H1 (cell line): Measurements from ENCODE around the gene MMP8. TPM values are rescaled to one million over a fixed set of nuclear protein-coding genes. Genes with fewer than 3 reads are reported as not detected.

Experiments
- CTCF ChIA-PET: fragments of 300-600 bp; sonication (Branson Sonifier 250); formaldehyde crosslinking; loops from one replicate; lab custom pipeline; 2021; ENCODE audit not compliant: partially characterized antibody; lab: Charles Lee
- POLR2A ChIA-PET: fragments of 300-600 bp; sonication (Branson Sonifier 250); formaldehyde crosslinking; loops from one replicate; lab custom pipeline; 2021; ENCODE audit warnings: inconsistent platforms; ENCODE audit not compliant: partially characterized antibody; lab: Charles Lee
- DNase-seq, 2 experiments: peaks; one replicate each; pipeline versions ENCODE4 v3.0.0 to v3.0.0-alpha.2; 2010 to 2022; ENCODE audit warnings: low spot score in 2 of 2, low read depth in 1 of 2, mixed read lengths in 1 of 2
- FAIRE-seq: peaks from 2 replicates; lab custom pipeline; 2011; peaks lifted over from hg19 to GRCh38; lab: Jason Lieb, UNC
- H2AFZ ChIP-seq: 2 replicates; pipeline ENCODE4 v1.8.1; 2012; ENCODE audit warnings: low read length, inconsistent platforms
- H2AK5ac ChIP-seq: 2 replicates; pipeline ENCODE4 v1.6.1; 2013; ENCODE audit warnings: low read depth, low read length
- H2BK120ac ChIP-seq: replicated peaks from 2 replicates; pipeline ENCODE3; 2013; ENCODE audit warnings: low read depth, low read length, inconsistent platforms
- H2BK12ac ChIP-seq: 2 replicates; pipeline ENCODE4 v1.6.1; 2013; ENCODE audit warnings: low read depth, low read length
- H2BK15ac ChIP-seq: 2 replicates; pipeline ENCODE4 v1.6.1; 2013; ENCODE audit warnings: low read length
- H2BK20ac ChIP-seq: 2 replicates; pipeline ENCODE4 v1.6.1; 2013; ENCODE audit warnings: low read length
- H2BK5ac ChIP-seq: 2 replicates; pipeline ENCODE4 v1.6.1; 2013; ENCODE audit warnings: low read depth, low read length
- H3K14ac ChIP-seq: 2 replicates; pipeline ENCODE4 v1.6.1; 2013; ENCODE audit warnings: inconsistent platforms; ENCODE audit not compliant: insufficient read length
- H3K18ac ChIP-seq: 2 replicates; pipeline ENCODE4 v1.6.1; 2013; ENCODE audit warnings: low read length; ENCODE audit errors: extremely low read depth
- H3K23ac ChIP-seq: 2 replicates; pipeline ENCODE4 v1.6.1; 2013; ENCODE audit warnings: inconsistent platforms; ENCODE audit not compliant: insufficient read length
- H3K23me2 ChIP-seq: 2 replicates; pipeline ENCODE4 v1.6.1; 2013; ENCODE audit warnings: low read depth, low read length
- H3K27ac ChIP-seq: 2 replicates; pipeline ENCODE4 v1.6.1; 2011; ENCODE audit warnings: low read depth, low read length, inconsistent platforms
- H3K27me3 ChIP-seq, 4 experiments: replicated peaks in 1 of 4; 1 replicate in 1 of 4; 2 replicates in 3 of 4; pipeline versions ENCODE4 v1.6.1 to v1.8.1; 2011 to 2013; ENCODE audit warnings: low read length in 3 of 4, mild to moderate bottlenecking in 3 of 4, inconsistent platforms in 2 of 4, mixed read lengths in 2 of 4, moderate library complexity in 1 of 4; ENCODE audit not compliant: control insufficient read depth in 3 of 4, insufficient read depth in 3 of 4; ENCODE audit errors: extremely low read depth in 1 of 4
- H3K36me3 ChIP-seq, 4 experiments: 2 replicates each; pipeline versions ENCODE4 v1.6.1 to v1.8.1; 2011 to 2013; ENCODE audit warnings: mild to moderate bottlenecking in 4 of 4, low read length in 3 of 4, moderate library complexity in 2 of 4, control low read depth in 1 of 4, inconsistent platforms in 1 of 4; ENCODE audit not compliant: insufficient read depth in 4 of 4, control insufficient read depth in 2 of 4
- H3K4ac ChIP-seq: replicated peaks from 2 replicates; pipeline ENCODE3; 2013; ENCODE audit warnings: low read length, low read depth, mixed read lengths, inconsistent platforms; ENCODE audit not compliant: insufficient read length
- H3K4me1 ChIP-seq, 4 experiments: replicated peaks in 1 of 4; 1 replicate in 1 of 4; 2 replicates in 3 of 4; pipeline versions ENCODE4 v1.6.1 to v1.8.1; 2011 to 2013; ENCODE audit warnings: low read length in 3 of 4, inconsistent platforms in 2 of 4, mixed read lengths in 1 of 4; ENCODE audit not compliant: insufficient read depth in 4 of 4, control insufficient read depth in 3 of 4
- H3K4me2 ChIP-seq, 2 experiments: 2 replicates each; pipeline versions ENCODE4 v1.6.1 to v1.8.1; 2011 to 2013; ENCODE audit warnings: low read depth in 2 of 2, low read length in 2 of 2, control low read depth in 1 of 2, inconsistent platforms in 1 of 2, mild to moderate bottlenecking in 1 of 2; ENCODE audit not compliant: insufficient read depth in 1 of 2
- H3K4me3 ChIP-seq, 4 experiments: fragments of 200-600, 300-600 bp in 1 of 4; sonication (generic), shearing (Covaris generic), sonication (Bioruptor Twin) in 1 of 4; 2 replicates each; pipeline versions ENCODE4 v1.5.1 to v1.8.1; 2011 to 2016; ENCODE audit warnings: low read length in 4 of 4, low read depth in 3 of 4, control low read depth in 2 of 4, inconsistent platforms in 2 of 4, mild to moderate bottlenecking in 2 of 4, mixed read lengths in 1 of 4, moderate library complexity in 1 of 4; ENCODE audit not compliant: insufficient read depth in 2 of 4; ENCODE audit errors: extremely low read depth in 1 of 4
- H3K56ac ChIP-seq: replicated peaks from 2 replicates; pipeline ENCODE3; 2013; ENCODE audit warnings: low read depth, mild to moderate bottlenecking, mixed read lengths, low read length, inconsistent platforms; ENCODE audit not compliant: insufficient read length
- H3K79me1 ChIP-seq: 2 replicates; pipeline ENCODE4 v1.6.1; 2013; ENCODE audit warnings: low read depth, low read length, control low read depth
- H3K79me2 ChIP-seq, 2 experiments: 2 replicates each; pipeline versions ENCODE4 v1.6.1 to v1.8.1; 2012 to 2013; ENCODE audit warnings: low read length in 2 of 2, mild to moderate bottlenecking in 2 of 2, inconsistent platforms in 1 of 2; ENCODE audit not compliant: insufficient read depth in 2 of 2, control insufficient read depth in 1 of 2
- H3K9ac ChIP-seq, 4 experiments: replicated peaks in 1 of 4; 1 replicate in 1 of 4; 2 replicates in 3 of 4; pipeline versions ENCODE4 v1.6.1 to v1.8.1; 2011 to 2013; ENCODE audit warnings: low read depth in 3 of 4, low read length in 3 of 4, control low read depth in 2 of 4, mild to moderate bottlenecking in 2 of 4, moderate library complexity in 2 of 4, inconsistent platforms in 1 of 4; ENCODE audit errors: extremely low read depth in 1 of 4
- H3K9me3 ChIP-seq, 2 experiments: 2 replicates each; pipeline versions ENCODE4 v1.6.1 to v1.8.1; 2012 to 2013; ENCODE audit warnings: mild to moderate bottlenecking in 2 of 2, moderate library complexity in 2 of 2, control low read depth in 1 of 2, inconsistent platforms in 1 of 2, low read depth in 1 of 2, low read length in 1 of 2, mixed read lengths in 1 of 2; ENCODE audit not compliant: insufficient read depth in 2 of 2
- H4K20me1 ChIP-seq, 2 experiments: replicated peaks in 1 of 2; 2 replicates each; pipeline versions ENCODE3 to v1.8.1; 2011 to 2013; ENCODE audit warnings: inconsistent platforms in 2 of 2, low read length in 2 of 2, mild to moderate bottlenecking in 1 of 2; ENCODE audit not compliant: insufficient read depth in 2 of 2, control insufficient read depth in 1 of 2
- H4K5ac ChIP-seq: 2 replicates; pipeline ENCODE4 v1.6.1; 2013; ENCODE audit warnings: low read length, low read depth, mixed read lengths, inconsistent platforms; ENCODE audit not compliant: insufficient read length
- H4K8ac ChIP-seq: 2 replicates; pipeline ENCODE4 v1.8.0; 2013; ENCODE audit warnings: mild to moderate bottlenecking, moderate library complexity, low read length, inconsistent platforms; ENCODE audit not compliant: insufficient read depth; ENCODE audit errors: extremely low read depth
- H4K91ac ChIP-seq: replicated peaks from 2 replicates; pipeline ENCODE3; 2013; ENCODE audit warnings: low read length, mixed read lengths, inconsistent platforms; ENCODE audit not compliant: insufficient read length
- CBX8 ChIP-seq: fragments of 300-800, 300-1000 bp; sonication (generic); IDR thresholded peaks from 2 replicates; pipeline ENCODE4 v1.7.1; 2016; ENCODE audit warnings: low read depth, low read length, borderline replicate concordance
- CREB1 ChIP-seq: IDR thresholded peaks from 2 replicates; pipeline ENCODE4 v1.6.1; 2012; ENCODE audit warnings: inconsistent platforms
- EGR1 ChIP-seq: IDR thresholded peaks from 2 replicates; pipeline ENCODE4 v1.6.1; 2011; ENCODE audit warnings: low read depth, low read length, borderline replicate concordance
- POU5F1 ChIP-seq: IDR thresholded peaks from 2 replicates; pipeline ENCODE4 v1.6.1; 2011; ENCODE audit warnings: low read depth, mild to moderate bottlenecking, low read length, moderate library complexity
- RAD21 ChIP-seq, 2 experiments: IDR thresholded peaks in 1 of 2; conservative IDR thresholded peaks in 1 of 2; 2 replicates each; pipeline ENCODE4 v1.6.1; 2011; ENCODE audit warnings: low read depth in 2 of 2, low read length in 2 of 2, improper control_type of control experiment in 1 of 2, inconsistent platforms in 1 of 2, mild to moderate bottlenecking in 1 of 2, moderate library complexity in 1 of 2
- RNF2 ChIP-seq: fragments of 200-900, 300-1000 bp; sonication (generic); IDR thresholded peaks from 2 replicates; pipeline ENCODE4 v1.7.1; 2016; ENCODE audit warnings: borderline replicate concordance, low read depth, mild to moderate bottlenecking, antibody characterized with exemption, low read length; ENCODE audit not compliant: poor library complexity, severe bottlenecking; ENCODE audit errors: missing control alignments
- SP4 ChIP-seq: IDR thresholded peaks from 2 replicates; pipeline ENCODE4 v1.6.1; 2012; ENCODE audit warnings: low read length, inconsistent platforms
- SRF ChIP-seq: IDR thresholded peaks from 2 replicates; pipeline ENCODE4 v1.6.1; 2011; ENCODE audit warnings: mild to moderate bottlenecking, low read depth, low read length, moderate library complexity
- SUZ12 ChIP-seq: fragments of 200-600 bp; sonication (generic); IDR thresholded peaks from 2 replicates; pipeline ENCODE4 v1.6.1; 2012; ENCODE audit warnings: mild to moderate bottlenecking, inconsistent platforms, low read length, moderate library complexity, mixed read lengths
- WGBS, 2 experiments: shearing (Covaris generic) in 1 of 2; methylation state at CpG; one replicate each; pipeline versions ENCODE4 v1.1.6 to v1.1.7; 2013 to 2015; ENCODE audit warnings: low lambda C conversion rate in 2 of 2, mixed read lengths in 2 of 2, inconsistent platforms in 1 of 2, low coverage in 1 of 2, missing lambda C conversion rate in 1 of 2; ENCODE audit not compliant: insufficient replicate concordance in 2 of 2, insufficient coverage in 1 of 2, insufficient read length in 1 of 2; ENCODE audit errors: extremely low coverage in 1 of 2, missing lambda C conversion rate in 1 of 2; 5-methylcytosine and 5-hydroxymethylcytosine counted together
- polyA plus RNA-seq, 7 experiments: library from polyadenylated mRNA; depleted of rRNA in 3 of 7; stranded (reverse) in 5 of 7; unstranded in 2 of 7; fragments of >200 nt in 5 of 7; fragments of 200-250 nt in 2 of 7; gene quantifications; 1 replicate in 5 of 7; 2 replicates in 1 of 7; 4 replicates in 1 of 7; pipeline versions ENCODE4 v1.2.1 to v1.2.3, GENCODE V29; 2011 to 2013; ENCODE audit warnings: missing spikeins in 2 of 7, mixed read lengths in 2 of 7
- total RNA-seq: library from RNA; stranded (reverse); fragmentation: NEBNext Ultra II Directional; extraction: Animal tissue kit (Norgen Biotek cat#: 25700); gene quantifications from 2 replicates; pipeline ENCODE4 v1.2.1, GENCODE V29; 2021
- TF ChIP-seq, protein P1 (sequence below), 3 experiments: IDR thresholded peaks; 1 replicate in 2 of 3; 2 replicates in 1 of 3; pipeline versions ENCODE4 v1.5.1 to v1.6.1; 2011; ENCODE audit warnings: low read length in 3 of 3, mild to moderate bottlenecking in 3 of 3, inconsistent platforms in 2 of 3, low read depth in 1 of 3, moderate library complexity in 1 of 3; ENCODE audit not compliant: insufficient read depth in 1 of 3; ENCODE audit errors: control extremely low read depth in 1 of 3

MMP8 gene
- total and polyA plus RNA-seq, 2 of the 8 experiments (the other 6 are each of a cell fraction or from before 2014, with no cell fraction given) = not detected

DNA sequence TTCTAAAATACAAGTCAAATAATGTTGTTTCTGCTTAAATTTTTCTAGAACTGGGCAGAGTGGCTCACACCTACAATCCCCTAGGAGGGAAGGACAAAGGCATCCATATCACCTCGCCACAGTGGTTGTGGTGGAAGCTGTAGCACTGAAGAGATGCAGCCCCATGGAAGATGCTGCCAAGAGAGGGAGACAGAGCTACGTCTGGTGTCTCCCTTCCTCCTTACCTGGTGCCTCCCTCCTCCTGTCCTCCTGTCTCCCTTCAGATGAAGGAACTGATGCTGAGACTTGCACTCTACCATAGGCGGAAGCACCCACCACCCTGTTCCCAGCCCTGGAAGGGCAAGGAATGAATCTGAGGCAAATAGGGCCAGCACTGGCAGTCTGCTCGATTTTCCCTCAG lies 41.5 kb downstream of the MMP8 start:
- no peak overlapping the region for H3K27ac ChIP-seq
- no peaks in the 10 kb centered on the region for H3K9me3 ChIP-seq
- DNase-seq (no peak), FAIRE-seq (no peak)
- WGBS, 2 experiments = 82% methylated on average over 4 of the region's 4 CpGs; no CpG with 5 or more reads in 1 of the 2 experiments
- H3K9ac ChIP-seq = no peak overlapping the region
- no peak overlapping the region for H2BK12ac ChIP-seq
- no peak overlapping the region for H3K4ac ChIP-seq
- H4K8ac ChIP-seq = no peak overlapping the region
- H3K4me1 ChIP-seq = no peaks in the 10 kb centered on the region
- H3K79me2 ChIP-seq = no peaks in the 10 kb centered on the region
- ChIA-PET CTCF (interaction anchor here (1.0 to 5.2 kb wide), 5 partner anchors 8 to 18 kb away, joined by 3 to 33 read pairs (median 5); no protein-coding TSS in a partner anchor), POLR2A (no interaction called here)
- no peak overlapping the region for H3K23ac ChIP-seq
- H3K18ac ChIP-seq = no peak overlapping the region
- no peak overlapping the region for H2BK120ac ChIP-seq
- H3K56ac ChIP-seq = no peak overlapping the region
- H2AK5ac ChIP-seq = no peak overlapping the region
- no peak overlapping the region for H3K14ac ChIP-seq
- no peak overlapping the region for H2AFZ ChIP-seq
- no peak overlapping the region for H4K5ac ChIP-seq
- no peak overlapping the region for H2BK20ac ChIP-seq
- no peaks in the 10 kb centered on the region for H3K79me1 ChIP-seq
- H3K36me3 ChIP-seq = no peaks in the 10 kb centered on the region
- H2BK15ac ChIP-seq = no peak overlapping the region
- no peak overlapping the region for H2BK5ac ChIP-seq
- no peaks in the 10 kb centered on the region for H3K23me2 ChIP-seq
- H4K91ac ChIP-seq = no peak overlapping the region
- no peak overlapping the region for H3K4me2 ChIP-seq
- no peaks in the 10 kb centered on the region for H4K20me1 ChIP-seq
- H3K4me3 ChIP-seq = no peak overlapping the region
- no peaks in the 10 kb centered on the region for H3K27me3 ChIP-seq
- TF ChIP-seq CBX8 (no peak), CREB1 (no peak), POU5F1 (no peak), RAD21 (IDR thresholded peaks at IDR 0.05 in 1 of 2, conservative IDR thresholded peaks at IDR 0.05 in 1 of 2; ENCODE audit: low read depth in 2 of 2, low read length in 2 of 2) (peak; percentile 40 to 51), SUZ12 (no peak), EGR1 (no peak), SP4 (no peak), SRF (no peak), RNF2 (no peak)
- TF ChIP-seq, protein P1, sequence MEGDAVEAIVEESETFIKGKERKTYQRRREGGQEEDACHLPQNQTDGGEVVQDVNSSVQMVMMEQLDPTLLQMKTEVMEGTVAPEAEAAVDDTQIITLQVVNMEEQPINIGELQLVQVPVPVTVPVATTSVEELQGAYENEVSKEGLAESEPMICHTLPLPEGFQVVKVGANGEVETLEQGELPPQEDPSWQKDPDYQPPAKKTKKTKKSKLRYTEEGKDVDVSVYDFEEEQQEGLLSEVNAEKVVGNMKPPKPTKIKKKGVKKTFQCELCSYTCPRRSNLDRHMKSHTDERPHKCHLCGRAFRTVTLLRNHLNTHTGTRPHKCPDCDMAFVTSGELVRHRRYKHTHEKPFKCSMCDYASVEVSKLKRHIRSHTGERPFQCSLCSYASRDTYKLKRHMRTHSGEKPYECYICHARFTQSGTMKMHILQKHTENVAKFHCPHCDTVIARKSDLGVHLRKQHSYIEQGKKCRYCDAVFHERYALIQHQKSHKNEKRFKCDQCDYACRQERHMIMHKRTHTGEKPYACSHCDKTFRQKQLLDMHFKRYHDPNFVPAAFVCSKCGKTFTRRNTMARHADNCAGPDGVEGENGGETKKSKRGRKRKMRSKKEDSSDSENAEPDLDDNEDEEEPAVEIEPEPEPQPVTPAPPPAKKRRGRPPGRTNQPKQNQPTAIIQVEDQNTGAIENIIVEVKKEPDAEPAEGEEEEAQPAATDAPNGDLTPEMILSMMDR (IDR thresholded peaks at IDR 0.05; ENCODE audit: control extremely low read depth in 1 of 3, insufficient read depth in 1 of 3, low read depth in 1 of 3, low read length in 3 of 3) = peak; percentile 31 to 52 (median 47); a peak in 3 of 4 replicates
